Cortex of kidney (tissue), 1 donor: Measurements from ENCODE around the gene TMEM132D.

Experiments used
- DNase-seq: peaks from one replicate; lab custom pipeline; 2025; lab: John Stamatoyannopoulos, UW

TMEM132D gene

GRCh38 chr12:129659961-129660622 is 243.7 kb downstream of the TMEM132D start:
- DNase-seq = no peak

GRCh38 chr12:129657179-129657578 is 246.6 kb downstream of the TMEM132D start:
- no peak for DNase-seq

GRCh38 chr12:129651951-129652350 is 251.9 kb downstream of the TMEM132D start:
- DNase-seq = no peak

- DNase-seq = no peak
Observed at GRCh38 chr12:129641926-129642325, 261.9 kb downstream of the TMEM132D start.

GRCh38 chr12:129635021-129635685 is 268.7 kb downstream of the TMEM132D start:
- no peak for DNase-seq

GRCh38 chr12:129631316-129631715 is 272.5 kb downstream of the TMEM132D start:
- DNase-seq = no peak

- DNase-seq = no peak
Observed at GRCh38 chr12:129629901-129630300, 273.9 kb downstream of the TMEM132D start.

GRCh38 chr12:129622566-129622965 is 281.3 kb downstream of the TMEM132D start:
- no peak for DNase-seq

- no peak for DNase-seq
Observed at GRCh38 chr12:129619271-129619670, 284.6 kb downstream of the TMEM132D start.

GRCh38 chr12:129617849-129618248 is 286.0 kb downstream of the TMEM132D start:
- no peak for DNase-seq

- DNase-seq = no peak
Observed at GRCh38 chr12:129615001-129615400, 288.8 kb downstream of the TMEM132D start.

GRCh38 chr12:129614221-129614885 is 289.5 kb downstream of the TMEM132D start:
- no peak for DNase-seq

GRCh38 chr12:129613314-129613713 is 290.5 kb downstream of the TMEM132D start:
- no peak for DNase-seq

GRCh38 chr12:129610601-129611120 is 293.2 kb downstream of the TMEM132D start:
- no peak for DNase-seq

GRCh38 chr12:129607756-129608155 is 296.1 kb downstream of the TMEM132D start:
- DNase-seq = no peak

- DNase-seq = no peak
Observed at GRCh38 chr12:129607301-129607700, 296.5 kb downstream of the TMEM132D start.

- DNase-seq = no peak
Observed at GRCh38 chr12:129606239-129606638, 297.6 kb downstream of the TMEM132D start.

GRCh38 chr12:129605666-129606065 is 298.2 kb downstream of the TMEM132D start:
- no peak for DNase-seq

- no peak for DNase-seq
Observed at GRCh38 chr12:129604506-129604905, 299.3 kb downstream of the TMEM132D start.

GRCh38 chr12:129599406-129599805 is 304.4 kb downstream of the TMEM132D start:
- DNase-seq = no peak

GRCh38 chr12:129594098-129594497 is 309.7 kb downstream of the TMEM132D start:
- DNase-seq = no peak

GRCh38 chr12:129592449-129592848 is 311.4 kb downstream of the TMEM132D start:
- DNase-seq = no peak

GRCh38 chr12:129589503-129589902 is 314.3 kb downstream of the TMEM132D start:
- DNase-seq = no peak
